Panc1 (cell line): ENCODE data around the gene GREB1L. TPM values are rescaled to one million over a fixed set of nuclear protein-coding genes. Genes with fewer than 3 reads are reported as not detected.

Experiments
- ATAC-seq: fragments of 200-7000 bp; cut with Tn5 transposase; 2 replicates; pipeline ENCODE4 v1.9.1; 2020; ENCODE audit warnings: mild to moderate bottlenecking, moderate library complexity
- BruUV-seq: library from RNA; stranded (reverse); fragments of 400-500 nt; replicated peaks from 2 replicates; lab custom pipeline; 2021; lab: Mats Ljungman, UMichigan
- CTCF ChIA-PET: fragments of 300-600 bp; sonication (Branson Sonifier 250); formaldehyde crosslinking; loops from one replicate; lab custom pipeline; 2022; ENCODE audit warnings: antibody characterized with exemption; lab: Charles Lee
- POLR2A ChIA-PET: fragments of 300-600 bp; sonication (Branson Sonifier 250); formaldehyde crosslinking; loops from one replicate; lab custom pipeline; 2022; ENCODE audit warnings: antibody characterized with exemption; lab: Charles Lee
- DNase-seq: peaks from one replicate; pipeline ENCODE4 v3.0.0-alpha.2; 2010; ENCODE audit warnings: low read depth, low spot score
- H3K27ac ChIP-seq: 2 replicates; pipeline ENCODE4 v1.5.1; 2011; ENCODE audit warnings: mild to moderate bottlenecking, low read length, inconsistent platforms
- H3K27me3 ChIP-seq: fragments of 200-500 bp; sonication (Bioruptor generic); 2 replicates; pipeline ENCODE4 v1.6.0; 2014; ENCODE audit warnings: low read length, inconsistent platforms; ENCODE audit not compliant: control insufficient read depth, insufficient read depth
- H3K36me3 ChIP-seq: fragments of 200-500 bp; sonication (Bioruptor generic); 2 replicates; pipeline ENCODE4 v1.5.1; 2014; ENCODE audit warnings: inconsistent platforms, mild to moderate bottlenecking, low read length, moderate library complexity; ENCODE audit not compliant: control insufficient read depth, insufficient read depth
- H3K4me1 ChIP-seq: 2 replicates; pipeline ENCODE4 v1.5.1; 2011; ENCODE audit warnings: inconsistent platforms, mild to moderate bottlenecking, low read length, moderate library complexity; ENCODE audit not compliant: control insufficient read depth, insufficient read depth
- H3K4me3 ChIP-seq, 2 experiments: 2 replicates each; pipeline ENCODE4 v1.5.1; 2011 to 2012; ENCODE audit warnings: low read depth in 2 of 2, low read length in 2 of 2, mild to moderate bottlenecking in 2 of 2, inconsistent platforms in 1 of 2, moderate library complexity in 1 of 2
- H3K9me3 ChIP-seq: fragments of 200-500 bp; sonication (Bioruptor generic); 2 replicates; pipeline ENCODE4 v1.5.1; 2014; ENCODE audit warnings: low read depth, mild to moderate bottlenecking, inconsistent platforms, low read length, moderate library complexity; ENCODE audit not compliant: control insufficient read depth, insufficient read depth
- CTCF ChIP-seq: fragments of 450-650 bp; IDR thresholded peaks from 2 replicates; pipeline ENCODE4 v1.5.1; 2017; ENCODE audit warnings: mild to moderate bottlenecking
- POLR2AphosphoS5 ChIP-seq: IDR thresholded peaks from 2 replicates; pipeline ENCODE4 v1.6.1; 2012; ENCODE audit warnings: mild to moderate bottlenecking, low read depth, low read length, moderate library complexity
- REST ChIP-seq, 2 experiments: IDR thresholded peaks; 2 replicates each; pipeline ENCODE4 v1.6.1; 2011 to 2012; ENCODE audit warnings: low read depth in 2 of 2, control low read depth in 1 of 2, low read length in 1 of 2, mild to moderate bottlenecking in 1 of 2, moderate library complexity in 1 of 2; ENCODE audit not compliant: insufficient read depth in 1 of 2
- SIN3A ChIP-seq: IDR thresholded peaks from 2 replicates; pipeline ENCODE4 v1.6.1; 2012; ENCODE audit warnings: low read depth, mild to moderate bottlenecking, low read length, moderate library complexity, borderline replicate concordance; ENCODE audit not compliant: insufficient read depth
- TCF7L2 ChIP-seq: IDR thresholded peaks from 2 replicates; pipeline ENCODE4 v1.6.1; 2011; ENCODE audit warnings: mild to moderate bottlenecking, low read depth, low read length, inconsistent platforms
- in situ Hi-C: cut with HindIII; loops from 2 replicates; pipeline ENCODE4 v1.10.0; 2016; ENCODE audit warnings: low sequenced_read_pairs, low pct_unique_long_range_greater_than_20kb
- intact Hi-C: fragments of 100-400 bp; cut with micrococcal nuclease; formaldehyde crosslinking; loops from one replicate; pipeline ENCODE4 v1.10.0; 2022; ENCODE audit not compliant: unreplicated experiment
- total RNA-seq: library from RNA; stranded (reverse); gene quantifications from one replicate; pipeline ENCODE4 v1.2.1, GENCODE V29; 2021; ENCODE audit not compliant: unreplicated experiment

The GREB1L gene
- total RNA-seq, 1 experiment from 2014 or later = 11.0 TPM

- intact Hi-C loops (no loop called here), in situ Hi-C loops (no loop called here)
- ATAC-seq (peak; percentile 42), DNase-seq (no peak)
- Histone ChIP-seq H3K36me3 (no peaks in the 10 kb centered on the region; the same call in 1 of the 2 replicates), H3K27me3 (no peaks in the 10 kb centered on the region), H3K9me3 (no peaks in the 10 kb centered on the region), H3K4me3 (peak overlapping the region; percentile 59 to 65), H3K27ac (peak overlapping the region; percentile 72), H3K4me1 (no peaks in the 10 kb centered on the region; the same call in 1 of the 2 replicates)
- POLR2A ChIA-PET = interaction anchor here (0.6 kb wide), 1 partner anchor 17 kb away, joined by 5 read pairs; no protein-coding TSS in a partner anchor
- TF ChIP-seq POLR2AphosphoS5 = no peak
- TF ChIP-seq CTCF = no peak
- no peak for TF ChIP-seq REST (IDR thresholded peaks at IDR 0.05; ENCODE audit: insufficient read depth in 1 of 2, low read depth in 2 of 2, low read length in 1 of 2)
- no peak for TF ChIP-seq TCF7L2
- no peak for TF ChIP-seq SIN3A
- CTCF ChIA-PET = interaction anchor here (0.6 to 0.7 kb wide), 2 partner anchors 199 to 305 kb away, joined by 4 to 8 read pairs; no protein-coding TSS in a partner anchor
- no TSS peak for BruUV-seq
Measured at GRCh38 chr18:21242780-21243401, 859 bp downstream of the GREB1L start.

GRCh38 chr18:21254576-21254975 lies 12.5 kb downstream of the GREB1L start:
- ChIA-PET POLR2A (no interaction called here), CTCF (no interaction called here)
- in situ Hi-C loops = no loop called here
- peaks cover 3% of the 10 kb centered on the region; the same call in 1 of the 2 replicates for H3K4me1 ChIP-seq
- no peaks in the 10 kb centered on the region for H3K27me3 ChIP-seq
- intact Hi-C loops = no loop called here
- no peaks in the 10 kb centered on the region for H3K36me3 ChIP-seq
- no peak overlapping the region for H3K27ac ChIP-seq
- no peaks in the 10 kb centered on the region for H3K9me3 ChIP-seq
- H3K4me3 ChIP-seq = no peak overlapping the region
- no peak for DNase-seq
- TF ChIP-seq SIN3A = no peak
- TF ChIP-seq TCF7L2 = no peak
- no peak for TF ChIP-seq POLR2AphosphoS5
- no peak for TF ChIP-seq CTCF
- no peak for TF ChIP-seq REST (IDR thresholded peaks at IDR 0.05; ENCODE audit: insufficient read depth in 1 of 2, low read depth in 2 of 2, low read length in 1 of 2)
- no TSS peak for BruUV-seq
- no peak for ATAC-seq
